HEK293 (cell line): Measurements from ENCODE around the gene CFAP300.

ENCODE experiments used
- CTCF ChIA-PET: fragments of 350-600 bp; formaldehyde crosslinking; extraction: SDS; loops from one replicate; lab custom pipeline; 2021; ENCODE audit warnings: antibody characterized with exemption; lab: Yijun Ruan, JAX
- POLR2A ChIA-PET: fragments of 300-600 bp; formaldehyde crosslinking; extraction: SDS; loops from one replicate; lab custom pipeline; 2020; ENCODE audit warnings: antibody characterized with exemption, inconsistent platforms; lab: Yijun Ruan, JAX
- H3K27ac ChIP-seq: fragments of 200-500 bp; sonication (Bioruptor generic); 2 replicates; pipeline ENCODE4 v1.5.1; 2014; ENCODE audit warnings: low read depth, low read length, control low read depth, inconsistent platforms; ENCODE audit errors: extremely low read depth
- H3K36me3 ChIP-seq, 2 experiments: fragments of 200-500 bp in 1 of 2; sonication (Bioruptor generic) in 1 of 2; 1 replicate in 1 of 2; 2 replicates in 1 of 2; pipeline ENCODE4 v1.5.1; 2014 to 2017; ENCODE audit warnings: inconsistent platforms in 2 of 2, low read length in 2 of 2; ENCODE audit not compliant: control insufficient read depth in 2 of 2, insufficient read depth in 1 of 2
- H3K4me1 ChIP-seq: fragments of 200-500 bp; sonication (Bioruptor generic); 2 replicates; pipeline ENCODE4 v1.5.1; 2014; ENCODE audit warnings: mild to moderate bottlenecking, low read length, inconsistent platforms; ENCODE audit not compliant: control insufficient read depth, insufficient read depth
- H3K4me3 ChIP-seq: 2 replicates; pipeline ENCODE4 v1.5.1; 2011; ENCODE audit warnings: low read depth, mild to moderate bottlenecking, control low read depth, low read length, moderate library complexity
- H3K9me3 ChIP-seq: fragments of 200-500 bp; sonication (Bioruptor generic); 2 replicates; pipeline ENCODE4 v1.5.1; 2014; ENCODE audit warnings: low read depth, low read length, inconsistent platforms; ENCODE audit not compliant: control insufficient read depth, insufficient read depth
- GLIS1 ChIP-seq: fragments of 450-650 bp; formaldehyde crosslinking; IDR thresholded peaks from 2 replicates; pipeline ENCODE4 v1.5.1; 2016; ENCODE audit warnings: missing biosample characterization, missing genetic modification characterization
- TRIM28 ChIP-seq: IDR thresholded peaks from 2 replicates; pipeline ENCODE4 v1.6.1; 2011; ENCODE audit warnings: low read length, control low read depth, borderline replicate concordance
- ZBTB48 ChIP-seq: fragments of 450-650 bp; formaldehyde crosslinking; IDR thresholded peaks from 2 replicates; pipeline ENCODE4 v1.5.1; 2016; ENCODE audit warnings: missing biosample characterization, missing genetic modification characterization
- ZNF24 ChIP-seq: fragments of 450-650 bp; formaldehyde crosslinking; IDR thresholded peaks from 2 replicates; pipeline ENCODE4 v1.5.1; 2016; ENCODE audit warnings: missing biosample characterization, missing genetic modification characterization
- ZNF335 ChIP-seq: fragments of 450-650 bp; formaldehyde crosslinking; conservative IDR thresholded peaks from 2 replicates; pipeline ENCODE4 v1.5.1; 2016; ENCODE audit warnings: missing biosample characterization, missing genetic modification characterization
- ZNF354C ChIP-seq: fragments of 450-650 bp; formaldehyde crosslinking; IDR thresholded peaks from 2 replicates; pipeline ENCODE4 v1.5.1; 2016; ENCODE audit warnings: missing biosample characterization, missing genetic modification characterization, low read depth, borderline replicate concordance
- ZNF37A ChIP-seq: fragments of 450-650 bp; IDR thresholded peaks from 2 replicates; pipeline ENCODE4 v1.5.1; 2018; ENCODE audit warnings: missing biosample characterization, missing genetic modification characterization
- ZNF404 ChIP-seq: fragments of 450-650 bp; formaldehyde crosslinking; IDR thresholded peaks from 2 replicates; pipeline ENCODE4 v1.5.1; 2017; ENCODE audit warnings: missing biosample characterization, missing genetic modification characterization
- ZNF530 ChIP-seq: fragments of 450-650 bp; formaldehyde crosslinking; IDR thresholded peaks from 2 replicates; pipeline ENCODE4 v1.5.1; 2016; ENCODE audit warnings: low read depth, missing biosample characterization, missing genetic modification characterization
- ZNF600 ChIP-seq: fragments of 450-650 bp; formaldehyde crosslinking; IDR thresholded peaks from 2 replicates; pipeline ENCODE4 v1.5.1; 2016; ENCODE audit warnings: missing biosample characterization, missing genetic modification characterization
- ZNF626 ChIP-seq: fragments of 450-650 bp; sonication (Bioruptor Pico); formaldehyde crosslinking; IDR thresholded peaks from 2 replicates; pipeline ENCODE4 v1.5.1; 2018; ENCODE audit warnings: missing biosample characterization, missing genetic modification characterization, inconsistent platforms
- ZNF629 ChIP-seq: fragments of 450-650 bp; formaldehyde crosslinking; IDR thresholded peaks from 2 replicates; pipeline ENCODE4 v1.5.1; 2017; ENCODE audit warnings: missing biosample characterization, missing genetic modification characterization
- ZNF837 ChIP-seq: fragments of 450-650 bp; formaldehyde crosslinking; IDR thresholded peaks from 2 replicates; pipeline ENCODE4 v1.5.1; 2016; ENCODE audit warnings: missing biosample characterization, missing genetic modification characterization
- TF ChIP-seq, protein P1 (sequence below): fragments of 450-650 bp; formaldehyde crosslinking; IDR thresholded peaks from 2 replicates; pipeline ENCODE4 v1.5.1; 2016; ENCODE audit warnings: missing biosample characterization, missing genetic modification characterization, borderline replicate concordance
- TF ChIP-seq, protein P2 (sequence below): fragments of 450-650 bp; formaldehyde crosslinking; IDR thresholded peaks from 2 replicates; pipeline ENCODE4 v1.5.1; 2017; ENCODE audit warnings: missing biosample characterization, missing genetic modification characterization

CFAP300 gene

DNA sequence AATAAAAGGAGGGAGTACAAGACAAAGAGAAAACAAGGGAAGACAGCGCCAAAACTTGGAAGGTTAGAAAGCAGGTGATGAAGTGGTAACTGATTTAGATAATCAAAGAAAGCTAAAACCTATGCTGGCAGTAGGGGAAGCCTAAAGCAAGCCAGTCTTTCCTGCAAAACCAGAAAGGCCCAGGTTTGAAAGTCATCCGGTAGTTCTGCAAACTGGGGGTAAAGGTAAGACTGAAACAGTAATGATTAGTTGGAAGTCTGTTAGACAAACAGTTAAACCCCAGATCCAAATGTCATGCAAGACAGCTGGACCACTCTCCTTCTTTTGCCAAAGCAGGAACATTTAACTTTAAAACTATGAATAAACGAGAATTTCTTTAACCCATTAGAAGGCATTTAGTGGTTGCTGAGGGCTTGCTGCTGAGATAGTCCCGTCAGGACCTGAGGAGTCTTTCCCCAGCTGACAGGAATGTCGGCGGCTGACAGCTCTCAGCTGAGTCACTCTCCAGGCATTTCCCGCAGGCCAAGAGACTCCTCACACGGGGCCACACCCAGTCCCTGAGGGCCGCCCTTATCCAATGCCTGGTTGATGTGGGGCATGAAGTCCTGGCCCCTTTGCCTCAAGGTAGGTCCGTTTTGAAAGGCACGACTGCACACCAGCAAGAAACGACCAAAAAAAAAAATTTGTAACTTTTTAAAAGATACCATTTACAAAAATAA, 36.3 kb upstream of the CFAP300 start (continued):
- TF ChIP-seq, protein P1, sequence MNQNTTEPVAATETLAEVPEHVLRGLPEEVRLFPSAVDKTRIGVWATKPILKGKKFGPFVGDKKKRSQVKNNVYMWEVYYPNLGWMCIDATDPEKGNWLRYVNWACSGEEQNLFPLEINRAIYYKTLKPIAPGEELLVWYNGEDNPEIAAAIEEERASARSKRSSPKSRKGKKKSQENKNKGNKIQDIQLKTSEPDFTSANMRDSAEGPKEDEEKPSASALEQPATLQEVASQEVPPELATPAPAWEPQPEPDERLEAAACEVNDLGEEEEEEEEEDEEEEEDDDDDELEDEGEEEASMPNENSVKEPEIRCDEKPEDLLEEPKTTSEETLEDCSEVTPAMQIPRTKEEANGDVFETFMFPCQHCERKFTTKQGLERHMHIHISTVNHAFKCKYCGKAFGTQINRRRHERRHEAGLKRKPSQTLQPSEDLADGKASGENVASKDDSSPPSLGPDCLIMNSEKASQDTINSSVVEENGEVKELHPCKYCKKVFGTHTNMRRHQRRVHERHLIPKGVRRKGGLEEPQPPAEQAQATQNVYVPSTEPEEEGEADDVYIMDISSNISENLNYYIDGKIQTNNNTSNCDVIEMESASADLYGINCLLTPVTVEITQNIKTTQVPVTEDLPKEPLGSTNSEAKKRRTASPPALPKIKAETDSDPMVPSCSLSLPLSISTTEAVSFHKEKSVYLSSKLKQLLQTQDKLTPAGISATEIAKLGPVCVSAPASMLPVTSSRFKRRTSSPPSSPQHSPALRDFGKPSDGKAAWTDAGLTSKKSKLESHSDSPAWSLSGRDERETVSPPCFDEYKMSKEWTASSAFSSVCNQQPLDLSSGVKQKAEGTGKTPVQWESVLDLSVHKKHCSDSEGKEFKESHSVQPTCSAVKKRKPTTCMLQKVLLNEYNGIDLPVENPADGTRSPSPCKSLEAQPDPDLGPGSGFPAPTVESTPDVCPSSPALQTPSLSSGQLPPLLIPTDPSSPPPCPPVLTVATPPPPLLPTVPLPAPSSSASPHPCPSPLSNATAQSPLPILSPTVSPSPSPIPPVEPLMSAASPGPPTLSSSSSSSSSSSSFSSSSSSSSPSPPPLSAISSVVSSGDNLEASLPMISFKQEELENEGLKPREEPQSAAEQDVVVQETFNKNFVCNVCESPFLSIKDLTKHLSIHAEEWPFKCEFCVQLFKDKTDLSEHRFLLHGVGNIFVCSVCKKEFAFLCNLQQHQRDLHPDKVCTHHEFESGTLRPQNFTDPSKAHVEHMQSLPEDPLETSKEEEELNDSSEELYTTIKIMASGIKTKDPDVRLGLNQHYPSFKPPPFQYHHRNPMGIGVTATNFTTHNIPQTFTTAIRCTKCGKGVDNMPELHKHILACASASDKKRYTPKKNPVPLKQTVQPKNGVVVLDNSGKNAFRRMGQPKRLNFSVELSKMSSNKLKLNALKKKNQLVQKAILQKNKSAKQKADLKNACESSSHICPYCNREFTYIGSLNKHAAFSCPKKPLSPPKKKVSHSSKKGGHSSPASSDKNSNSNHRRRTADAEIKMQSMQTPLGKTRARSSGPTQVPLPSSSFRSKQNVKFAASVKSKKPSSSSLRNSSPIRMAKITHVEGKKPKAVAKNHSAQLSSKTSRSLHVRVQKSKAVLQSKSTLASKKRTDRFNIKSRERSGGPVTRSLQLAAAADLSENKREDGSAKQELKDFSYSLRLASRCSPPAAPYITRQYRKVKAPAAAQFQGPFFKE: no peak

DNA sequence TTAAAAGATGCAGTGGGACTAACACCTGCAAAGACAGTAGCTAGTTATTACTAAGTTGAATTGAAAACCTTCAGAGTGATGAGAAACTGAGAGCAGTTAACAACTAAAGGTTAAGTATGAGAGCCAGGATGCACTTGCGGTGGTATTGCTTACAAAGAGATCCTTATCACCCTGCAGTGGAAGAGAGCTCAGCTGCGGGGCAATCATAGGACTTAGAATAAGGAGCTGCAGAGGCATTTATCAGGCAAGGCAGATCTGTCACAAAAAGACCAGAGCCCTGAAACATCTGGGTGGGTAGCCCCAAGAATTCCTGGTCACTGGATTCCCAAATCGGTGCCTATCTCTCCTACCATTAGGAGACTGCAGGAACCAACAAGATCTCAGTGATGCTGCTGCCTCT, 34.3 kb upstream of the CFAP300 start:
- Histone ChIP-seq H3K36me3 (no peaks in the 10 kb centered on the region), H3K9me3 (no peaks in the 10 kb centered on the region), H3K27ac (no peak overlapping the region), H3K4me1 (no peaks in the 10 kb centered on the region), H3K4me3 (no peak overlapping the region)
- ChIA-PET POLR2A (interaction anchor here (0.9 kb wide), 1 partner anchor 28 kb away, joined by 3 read pairs; no protein-coding TSS in a partner anchor), CTCF (interaction anchor here (0.5 to 10.7 kb wide), 3 partner anchors 11 to 958 kb away, joined by 3 to 196 read pairs (median 3); no protein-coding TSS in a partner anchor)
- TF ChIP-seq ZNF600 (no peak), ZNF335 (tag by site-specific recombination) (no peak), ZNF404 (tag by site-specific recombination) (no peak), TRIM28 (0 out of 2 replicates have a peak, but pooled peaks have one; percentile 60), ZNF354C (tag by site-specific recombination) (no peak)
- TF ChIP-seq, protein P2, sequence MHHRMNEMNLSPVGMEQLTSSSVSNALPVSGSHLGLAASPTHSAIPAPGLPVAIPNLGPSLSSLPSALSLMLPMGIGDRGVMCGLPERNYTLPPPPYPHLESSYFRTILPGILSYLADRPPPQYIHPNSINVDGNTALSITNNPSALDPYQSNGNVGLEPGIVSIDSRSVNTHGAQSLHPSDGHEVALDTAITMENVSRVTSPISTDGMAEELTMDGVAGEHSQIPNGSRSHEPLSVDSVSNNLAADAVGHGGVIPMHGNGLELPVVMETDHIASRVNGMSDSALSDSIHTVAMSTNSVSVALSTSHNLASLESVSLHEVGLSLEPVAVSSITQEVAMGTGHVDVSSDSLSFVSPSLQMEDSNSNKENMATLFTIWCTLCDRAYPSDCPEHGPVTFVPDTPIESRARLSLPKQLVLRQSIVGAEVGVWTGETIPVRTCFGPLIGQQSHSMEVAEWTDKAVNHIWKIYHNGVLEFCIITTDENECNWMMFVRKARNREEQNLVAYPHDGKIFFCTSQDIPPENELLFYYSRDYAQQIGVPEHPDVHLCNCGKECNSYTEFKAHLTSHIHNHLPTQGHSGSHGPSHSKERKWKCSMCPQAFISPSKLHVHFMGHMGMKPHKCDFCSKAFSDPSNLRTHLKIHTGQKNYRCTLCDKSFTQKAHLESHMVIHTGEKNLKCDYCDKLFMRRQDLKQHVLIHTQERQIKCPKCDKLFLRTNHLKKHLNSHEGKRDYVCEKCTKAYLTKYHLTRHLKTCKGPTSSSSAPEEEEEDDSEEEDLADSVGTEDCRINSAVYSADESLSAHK (tag by site-specific recombination): no peak

DNA sequence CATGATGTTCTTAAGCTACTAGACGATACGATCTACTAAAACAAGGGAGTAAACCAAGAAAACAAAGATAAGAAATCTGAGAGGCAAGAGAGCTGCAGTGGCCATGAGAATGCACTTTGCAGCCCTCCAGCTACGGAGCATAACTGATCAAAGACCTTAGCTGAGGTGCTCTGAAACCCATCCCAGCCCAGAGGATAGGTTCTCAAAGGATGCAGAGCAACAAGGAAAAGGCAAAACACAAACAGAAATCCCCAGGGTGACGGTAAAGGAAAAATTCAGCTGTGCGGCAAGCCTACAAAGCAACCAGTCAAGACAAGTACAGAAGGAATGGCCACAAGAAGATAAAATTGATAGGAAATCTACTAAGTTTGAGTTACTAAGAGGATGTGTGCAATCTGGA, 32.5 kb upstream of the CFAP300 start:
- ChIA-PET POLR2A (no interaction called here), CTCF (interaction anchor here (1.5 kb wide), 1 partner anchor 9 kb away, joined by 5 read pairs; no protein-coding TSS in a partner anchor)
- no peaks in the 10 kb centered on the region for H3K36me3 ChIP-seq
- TF ChIP-seq ZNF404 (tag by site-specific recombination) (no peak), ZNF837 (tag by site-specific recombination) (no peak), GLIS1 (tag by site-specific recombination) (no peak), ZBTB48 (tag by site-specific recombination) (no peak)
- TF ChIP-seq, all 188 proteins: peak for 0
- Histone ChIP-seq H3K9me3 (no peaks in the 10 kb centered on the region), H3K4me3 (no peak overlapping the region), H3K4me1 (no peaks in the 10 kb centered on the region), H3K27ac (no peak overlapping the region)

DNA sequence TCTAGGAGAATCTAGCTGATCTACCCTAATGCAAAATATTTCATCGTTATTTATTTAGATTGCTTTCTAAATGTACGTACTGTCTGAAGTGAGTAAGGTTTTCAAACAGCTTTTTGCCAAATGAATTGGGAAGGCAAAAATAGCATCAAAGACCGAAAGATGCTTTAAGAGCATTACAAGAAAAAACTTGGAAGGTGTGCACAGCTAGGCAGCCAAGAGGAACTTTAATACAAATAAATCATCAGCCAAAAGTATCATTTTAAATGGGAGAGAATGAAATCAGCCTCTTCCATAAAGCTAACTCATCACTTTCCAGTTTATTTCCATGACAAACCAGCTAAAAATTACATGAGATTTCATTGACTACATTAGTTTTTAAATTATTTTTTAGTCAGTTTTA, 30.2 kb upstream of the CFAP300 start:
- Histone ChIP-seq H3K4me3 (no peak overlapping the region), H3K27ac (no peak overlapping the region), H3K9me3 (no peaks in the 10 kb centered on the region), H3K36me3 (no peaks in the 10 kb centered on the region), H3K4me1 (no peaks in the 10 kb centered on the region)
- no peak for TF ChIP-seq ZNF530
- TF ChIP-seq ZNF24 (tag by site-specific recombination): no peak
- no peak for TF ChIP-seq ZNF626 (tag by site-specific recombination)
- TF ChIP-seq ZNF37A (tag by site-specific recombination): no peak
- TF ChIP-seq ZNF629 (tag by site-specific recombination): no peak
- ChIA-PET CTCF (interaction anchor here (2.0 kb wide), 1 partner anchor 9 kb away, joined by 12 read pairs; no protein-coding TSS in a partner anchor), POLR2A (no interaction called here)
